Kidney (tissue), 14 donors: ENCODE measurements around the gene LRRC47. TPM values are rescaled to one million over a fixed set of nuclear protein-coding genes. Genes with fewer than 3 reads are reported as not detected.
A peak's percentile ranks its signal among the peaks of the same experiment; 100 is the strongest.

Source experiments
- DNase-seq, 5 donors: peaks; one replicate each; pipeline ENCODE4 v3.0.0-alpha.2; 2013 to 2020
- FAIRE-seq: peaks from 2 replicates; lab custom pipeline; 2012; peaks lifted over from hg19 to GRCh38; lab: Jason Lieb, UNC
- H3K27ac ChIP-seq, 2 donors: one replicate each; pipeline ENCODE4 v1.7.0; 2013; ENCODE audit warnings: low read depth in 2 of 2, low read length in 2 of 2, inconsistent platforms in 1 of 2
- H3K27me3 ChIP-seq: one replicate; pipeline ENCODE4 v1.7.1; 2013; ENCODE audit warnings: low read length, inconsistent platforms; ENCODE audit not compliant: control insufficient read depth, insufficient read depth
- H3K36me3 ChIP-seq, 3 donors: one replicate each; pipeline versions ENCODE4 v1.7.0 to v1.7.1; 2013; ENCODE audit warnings: low read length in 3 of 3, control low read depth in 1 of 3, inconsistent platforms in 1 of 3; ENCODE audit not compliant: insufficient read depth in 3 of 3, control insufficient read depth in 2 of 3
- H3K4me1 ChIP-seq, 3 donors: one replicate each; pipeline versions ENCODE4 v1.7.0 to v1.7.1; 2013; ENCODE audit warnings: low read length in 3 of 3, inconsistent platforms in 1 of 3, low read depth in 1 of 3; ENCODE audit not compliant: control insufficient read depth in 2 of 3, insufficient read depth in 2 of 3
- H3K4me3 ChIP-seq, 3 donors: one replicate each; pipeline versions ENCODE4 v1.7.0 to v1.8.1; 2013; ENCODE audit warnings: low read length in 3 of 3, control low read depth in 1 of 3, inconsistent platforms in 1 of 3
- H3K9ac ChIP-seq, 3 donors: one replicate each; pipeline versions ENCODE4 v1.7.0 to v1.7.1; 2013; ENCODE audit warnings: low read length in 3 of 3, control low read depth in 1 of 3, inconsistent platforms in 1 of 3
- H3K9me3 ChIP-seq, 3 donors: one replicate each; pipeline versions ENCODE4 v1.7.0 to v1.7.1; 2013; ENCODE audit warnings: low read length in 3 of 3, control low read depth in 1 of 3, inconsistent platforms in 1 of 3; ENCODE audit not compliant: control insufficient read depth in 2 of 3, insufficient read depth in 1 of 3
- intact Hi-C: fragments of 100-400 bp; cut with DNase I; formaldehyde crosslinking; loops from one replicate; pipeline ENCODE4 v1.11.1; 2022
- polyA plus RNA-seq: library from polyadenylated mRNA; stranded (reverse); fragments of 350-450 nt; fragmentation: Illumina TruSeq; extraction: RNeasy Lipid Tissue Mini Kit (QIAGEN cat#74804); gene quantifications from one replicate; pipeline ENCODE4 v1.2.3, GENCODE V29; 2014; ENCODE audit warnings: low read depth, low replicate concordance; ENCODE audit not compliant: insufficient read depth
- total RNA-seq: library from RNA; stranded (reverse); fragmentation: NEBNext Ultra II Directional; extraction: Animal tissue kit (Norgen Biotek cat#: 25700); gene quantifications from one replicate; pipeline ENCODE4 v1.2.1, GENCODE V29; 2021
- TF ChIP-seq, protein P1 (sequence below): IDR thresholded peaks from 3 replicates; pipeline ENCODE4 v1.5.1; 2012; ENCODE audit warnings: mild to moderate bottlenecking, moderate library complexity, borderline replicate concordance; ENCODE audit not compliant: insufficient read depth; ENCODE audit errors: extremely low read depth
- donor health status: control.
- donor health status: control.
- donor health status: control.
- donor health status: control.
- donor health status: control.
- donor health status: DM: yes; HTN: yes; CAD: no.
- donor health status: Normal renal cell carcinoma (clear cell type).

LRRC47 gene
- total and polyA plus RNA-seq, 2 donors from 2014 or later, result 28.8 to 42.4 TPM

DNA sequence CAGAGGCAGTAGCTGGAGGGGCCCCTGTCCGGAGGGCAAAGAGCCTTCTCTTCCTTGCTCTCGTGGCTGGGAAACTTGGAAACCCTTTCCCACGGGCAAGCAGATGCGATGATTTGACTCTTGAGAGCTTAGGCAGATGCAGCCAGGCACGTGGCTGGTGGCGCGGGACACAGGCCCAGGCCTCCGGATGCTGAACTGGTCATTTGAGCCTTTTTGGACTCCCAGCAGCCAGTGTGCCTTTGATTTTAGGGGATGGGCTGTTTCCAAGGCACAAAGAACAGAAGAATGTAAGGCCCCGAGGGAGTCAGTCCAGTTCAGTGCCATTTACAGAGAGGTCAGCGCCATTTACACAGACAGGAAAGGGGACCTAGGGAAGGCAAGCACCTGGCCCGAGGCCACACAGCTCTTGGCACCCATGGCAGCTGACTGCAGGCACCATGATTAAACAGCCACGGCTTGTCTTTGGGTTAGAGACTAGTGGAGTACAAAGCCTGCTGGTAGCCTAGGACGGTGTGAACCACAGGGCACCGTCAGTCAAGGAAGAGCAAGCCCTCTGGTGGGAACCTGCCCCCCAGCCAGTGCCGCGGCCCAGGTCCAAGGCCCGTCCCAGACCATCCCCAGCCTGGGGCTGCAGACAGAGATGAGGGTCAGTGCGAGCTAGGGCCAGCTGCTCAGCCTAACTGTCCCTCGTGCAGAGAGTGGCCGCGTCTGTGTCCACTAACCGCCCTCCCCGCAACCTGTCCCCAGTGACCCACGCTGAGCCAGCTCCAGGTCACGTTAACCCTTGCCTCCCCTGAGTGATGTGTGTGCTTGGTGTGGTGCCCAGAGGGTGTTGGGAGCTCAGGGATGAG lies 64.5 kb downstream of the LRRC47 start:
- peak in 2 of 5 donors; percentile 21 to 29 for DNase-seq
- FAIRE-seq, result no peak
- TF ChIP-seq, protein P1, sequence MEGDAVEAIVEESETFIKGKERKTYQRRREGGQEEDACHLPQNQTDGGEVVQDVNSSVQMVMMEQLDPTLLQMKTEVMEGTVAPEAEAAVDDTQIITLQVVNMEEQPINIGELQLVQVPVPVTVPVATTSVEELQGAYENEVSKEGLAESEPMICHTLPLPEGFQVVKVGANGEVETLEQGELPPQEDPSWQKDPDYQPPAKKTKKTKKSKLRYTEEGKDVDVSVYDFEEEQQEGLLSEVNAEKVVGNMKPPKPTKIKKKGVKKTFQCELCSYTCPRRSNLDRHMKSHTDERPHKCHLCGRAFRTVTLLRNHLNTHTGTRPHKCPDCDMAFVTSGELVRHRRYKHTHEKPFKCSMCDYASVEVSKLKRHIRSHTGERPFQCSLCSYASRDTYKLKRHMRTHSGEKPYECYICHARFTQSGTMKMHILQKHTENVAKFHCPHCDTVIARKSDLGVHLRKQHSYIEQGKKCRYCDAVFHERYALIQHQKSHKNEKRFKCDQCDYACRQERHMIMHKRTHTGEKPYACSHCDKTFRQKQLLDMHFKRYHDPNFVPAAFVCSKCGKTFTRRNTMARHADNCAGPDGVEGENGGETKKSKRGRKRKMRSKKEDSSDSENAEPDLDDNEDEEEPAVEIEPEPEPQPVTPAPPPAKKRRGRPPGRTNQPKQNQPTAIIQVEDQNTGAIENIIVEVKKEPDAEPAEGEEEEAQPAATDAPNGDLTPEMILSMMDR, result no peak
- no peaks in the 10 kb centered on the region for H3K27me3 ChIP-seq
- H3K4me3 ChIP-seq, result no peak overlapping the region
- no peaks in the 10 kb centered on the region for H3K9me3 ChIP-seq
- intact Hi-C loops, result no loop called here
- H3K9ac ChIP-seq, result no peak overlapping the region
- peaks cover 0 to 2% (median 0%) of the 10 kb centered on the region in 3 donors for H3K36me3 ChIP-seq
- H3K27ac ChIP-seq, result no peak overlapping the region
- no peaks in the 10 kb centered on the region for H3K4me1 ChIP-seq

GRCh38 chr1:3730543-3731247 lies 65.6 kb downstream of the LRRC47 start:
- Histone ChIP-seq H3K9ac (no peak overlapping the region), H3K4me3 (no peak overlapping the region), H3K36me3 (no peaks in the 10 kb centered on the region), H3K4me1 (no peaks in the 10 kb centered on the region), H3K27ac (no peak overlapping the region), H3K9me3 (no peaks in the 10 kb centered on the region), H3K27me3 (no peaks in the 10 kb centered on the region)
- intact Hi-C loops, result no loop called here
- FAIRE-seq (no peak), DNase-seq (no peak)
- TF ChIP-seq, protein P1, result no peak

GRCh38 chr1:3729594-3730542 lies 66.4 kb downstream of the LRRC47 start:
- Histone ChIP-seq H3K27me3 (no peaks in the 10 kb centered on the region), H3K4me3 (no peak overlapping the region), H3K4me1 (no peaks in the 10 kb centered on the region), H3K9me3 (no peaks in the 10 kb centered on the region), H3K9ac (no peak overlapping the region), H3K36me3 (no peaks in the 10 kb centered on the region), H3K27ac (no peak overlapping the region)
- FAIRE-seq (no peak), DNase-seq (no peak)
- TF ChIP-seq, protein P1, result no peak
- intact Hi-C loops, result no loop called here

Other genes starting within 250 kb of the LRRC47 start
- 10.9 TPM for gene MEGF6, start 185.0 kb downstream of the LRRC47 start, total RNA-seq
- gene MEGF6, start 185.0 kb downstream of the LRRC47 start, polyA plus RNA-seq, result 2.8 TPM
- 37.1 TPM for gene TPRG1L, start 171.5 kb downstream of the LRRC47 start, total RNA-seq
- 72.4 TPM for gene TPRG1L, start 171.5 kb downstream of the LRRC47 start, polyA plus RNA-seq
- 18.4 TPM for gene WRAP73, start 146.4 kb downstream of the LRRC47 start, total RNA-seq
- 19.6 TPM for gene WRAP73, start 146.4 kb downstream of the LRRC47 start, polyA plus RNA-seq
- gene TP73, start 144.0 kb downstream of the LRRC47 start, total RNA-seq, result 0.54 TPM
- not detected for gene TP73, start 144.0 kb downstream of the LRRC47 start, polyA plus RNA-seq
- gene CCDC27, start 44.0 kb downstream of the LRRC47 start, total RNA-seq, result not detected
- not detected for gene CCDC27, start 44.0 kb downstream of the LRRC47 start, polyA plus RNA-seq
- gene SMIM1, start 23.7 kb downstream of the LRRC47 start, total RNA-seq, result 7.0 TPM
- gene SMIM1, start 23.7 kb downstream of the LRRC47 start, polyA plus RNA-seq, result 49.5 TPM
- gene CEP104, start 60.7 kb upstream of the LRRC47 start, total RNA-seq, result 51.2 TPM
- 11.1 TPM for gene CEP104, start 60.7 kb upstream of the LRRC47 start, polyA plus RNA-seq
- 8.2 TPM for gene DFFB, start 61.0 kb upstream of the LRRC47 start, total RNA-seq
- 5.6 TPM for gene DFFB, start 61.0 kb upstream of the LRRC47 start, polyA plus RNA-seq
- 16.8 TPM for gene C1orf174, start 103.8 kb upstream of the LRRC47 start, total RNA-seq
- 15.9 TPM for gene C1orf174, start 103.8 kb upstream of the LRRC47 start, polyA plus RNA-seq